ENCODE results near the gene MOSPD3. TPM values are rescaled to one million over a fixed set of nuclear protein-coding genes. Genes with fewer than 3 reads are reported as not detected.
"Not testable (repeated sequence)": the region's sequence is repeated elsewhere in the genome, so short reads cannot be mapped to it uniquely, and the experiment has no call there.

MOSPD3 gene
- 21.2 and 28.9 TPM in 2 replicates for total RNA-seq

- peak; percentile 98 for DNase-seq (ENCODE audit: extremely low read depth, low read depth, low spot score)
These were observed at the start of gene MOSPD3 for GRCh38 chr7:100611983-100612729. TSS of gene MOSPD3 (plus strand) at chr7:100612540. CDS start at chr7:100612792, 252 bp downstream.

GRCh38 chr7:100563100-100563564 lies 49.2 kb upstream of the MOSPD3 start:
- DNase-seq (ENCODE audit: extremely low read depth, low read depth, low spot score) = no peak

DNA sequence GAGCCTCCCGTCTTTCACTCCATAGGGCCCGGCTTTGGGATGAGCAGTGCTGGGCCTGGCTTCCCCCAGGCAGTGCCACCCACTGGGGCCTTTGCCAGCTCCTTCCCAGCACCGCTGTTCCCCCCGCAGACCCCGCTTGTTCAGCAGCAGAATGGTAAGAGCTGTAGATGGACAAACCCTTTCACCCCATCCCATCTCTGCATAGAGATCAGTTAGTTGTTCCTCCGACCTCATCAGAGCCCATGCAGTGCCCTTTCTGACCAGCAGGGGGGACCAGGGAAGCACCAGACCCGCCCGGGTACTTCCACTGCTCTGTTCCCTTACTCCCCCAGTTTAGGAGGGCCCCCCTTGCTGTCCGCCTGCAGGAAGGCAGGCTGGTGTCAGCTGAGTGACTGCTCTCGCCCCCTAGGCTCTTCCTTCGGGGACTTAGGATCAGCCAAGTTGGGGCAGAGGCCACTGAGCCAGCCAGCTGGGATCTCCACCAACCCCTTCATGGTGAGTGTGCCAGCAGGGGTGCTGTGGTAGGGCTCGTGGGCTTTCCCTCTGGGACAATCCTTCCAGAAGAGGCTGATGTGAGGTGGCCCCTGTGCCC lies 48.4 kb upstream of the MOSPD3 start:
- DNase-seq (ENCODE audit: extremely low read depth, low read depth, low spot score) = no peak

- DNase-seq (ENCODE audit: extremely low read depth, low read depth, low spot score) = not testable (repeated sequence)
These were observed 47.9 kb upstream of the MOSPD3 start for GRCh38 chr7:100564405-100564804.

GRCh38 chr7:100565133-100565571 lies 47.2 kb upstream of the MOSPD3 start:
- no peak for DNase-seq (ENCODE audit: extremely low read depth, low read depth, low spot score)

GRCh38 chr7:100566018-100566531 lies 46.3 kb upstream of the MOSPD3 start:
- no peak for DNase-seq (ENCODE audit: extremely low read depth, low read depth, low spot score)

GRCh38 chr7:100567031-100567730 lies 45.2 kb upstream of the MOSPD3 start:
- DNase-seq (ENCODE audit: extremely low read depth, low read depth, low spot score) = no peak

DNA sequence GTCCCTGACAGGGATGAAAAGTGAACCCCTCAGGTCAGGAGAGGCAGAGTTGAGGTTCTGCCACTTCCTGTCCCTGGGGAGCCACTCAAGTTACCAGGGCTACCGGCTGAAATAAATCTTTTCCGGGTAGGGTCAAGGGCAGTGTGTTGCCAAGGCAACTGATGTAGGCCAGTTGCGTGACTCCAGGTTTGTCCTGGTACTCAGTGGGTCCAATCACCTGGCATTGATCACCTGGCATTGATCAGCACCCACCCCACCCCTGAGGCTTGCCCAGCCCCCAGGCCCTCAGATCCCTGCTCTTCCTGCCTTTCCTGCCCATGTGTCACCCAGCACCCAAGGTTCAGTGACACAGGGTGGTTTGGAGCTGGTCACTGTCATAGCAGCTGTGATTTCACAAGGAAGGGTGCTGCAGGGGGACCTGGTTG lies 44.6 kb upstream of the MOSPD3 start:
- DNase-seq (ENCODE audit: extremely low read depth, low read depth, low spot score) = no peak

DNA sequence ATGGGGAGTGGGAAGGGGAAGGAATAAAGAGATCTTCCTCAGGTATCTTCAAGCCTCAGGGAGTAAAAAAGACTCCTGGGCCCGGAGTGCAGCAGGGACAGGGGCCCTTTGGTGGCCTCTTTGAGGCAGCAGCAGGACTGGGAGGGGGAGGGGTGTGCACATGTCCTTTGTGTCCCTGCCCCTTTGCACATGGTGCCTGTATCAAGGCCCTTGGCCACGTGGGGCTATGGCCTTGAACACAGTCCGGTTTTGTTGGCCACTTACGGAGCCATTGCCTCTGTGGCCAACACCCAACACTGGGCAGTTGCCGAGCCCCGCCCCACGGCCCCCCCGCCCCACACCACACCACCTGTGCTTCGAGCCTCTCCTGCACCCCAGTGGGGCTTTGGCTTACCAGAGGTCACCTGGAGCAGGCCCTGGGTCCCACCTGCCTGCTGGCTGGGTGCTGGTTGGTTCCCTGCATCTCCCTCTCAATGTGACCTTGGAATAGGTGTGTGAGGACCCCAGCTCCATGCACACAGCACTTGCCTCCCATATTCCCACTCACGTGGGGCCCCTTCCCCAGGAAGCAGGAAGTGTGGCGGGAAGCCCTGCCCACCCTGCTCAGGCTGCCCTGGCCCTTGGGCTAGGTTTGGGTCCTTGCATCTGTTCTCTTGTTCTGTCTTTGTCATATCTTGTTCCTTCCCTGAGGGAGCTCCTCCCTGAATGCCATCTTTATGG lies 44.0 kb upstream of the MOSPD3 start:
- no peak for DNase-seq (ENCODE audit: extremely low read depth, low read depth, low spot score)

GRCh38 chr7:100568896-100569844 lies 43.2 kb upstream of the MOSPD3 start:
- no peak for DNase-seq (ENCODE audit: extremely low read depth, low read depth, low spot score)

- DNase-seq (ENCODE audit: extremely low read depth, low read depth, low spot score) = no peak
These were observed 41.1 kb upstream of the MOSPD3 start for GRCh38 chr7:100570954-100571828.

GRCh38 chr7:100571829-100572116 lies 40.6 kb upstream of the MOSPD3 start:
- DNase-seq (ENCODE audit: extremely low read depth, low read depth, low spot score) = no peak

GRCh38 chr7:100572281-100572948 lies 39.9 kb upstream of the MOSPD3 start:
- no peak for DNase-seq (ENCODE audit: extremely low read depth, low read depth, low spot score)

- DNase-seq (ENCODE audit: extremely low read depth, low read depth, low spot score) = no peak
These were observed 39.2 kb upstream of the MOSPD3 start for GRCh38 chr7:100572949-100573675.

GRCh38 chr7:100573691-100574361 lies 38.5 kb upstream of the MOSPD3 start, which contains the start of gene SAP25:
TSS of gene SAP25 (minus strand) at chr7:100573900. CDS start at chr7:100573742, 158 bp downstream.
- no peak for DNase-seq (ENCODE audit: extremely low read depth, low read depth, low spot score)

DNA sequence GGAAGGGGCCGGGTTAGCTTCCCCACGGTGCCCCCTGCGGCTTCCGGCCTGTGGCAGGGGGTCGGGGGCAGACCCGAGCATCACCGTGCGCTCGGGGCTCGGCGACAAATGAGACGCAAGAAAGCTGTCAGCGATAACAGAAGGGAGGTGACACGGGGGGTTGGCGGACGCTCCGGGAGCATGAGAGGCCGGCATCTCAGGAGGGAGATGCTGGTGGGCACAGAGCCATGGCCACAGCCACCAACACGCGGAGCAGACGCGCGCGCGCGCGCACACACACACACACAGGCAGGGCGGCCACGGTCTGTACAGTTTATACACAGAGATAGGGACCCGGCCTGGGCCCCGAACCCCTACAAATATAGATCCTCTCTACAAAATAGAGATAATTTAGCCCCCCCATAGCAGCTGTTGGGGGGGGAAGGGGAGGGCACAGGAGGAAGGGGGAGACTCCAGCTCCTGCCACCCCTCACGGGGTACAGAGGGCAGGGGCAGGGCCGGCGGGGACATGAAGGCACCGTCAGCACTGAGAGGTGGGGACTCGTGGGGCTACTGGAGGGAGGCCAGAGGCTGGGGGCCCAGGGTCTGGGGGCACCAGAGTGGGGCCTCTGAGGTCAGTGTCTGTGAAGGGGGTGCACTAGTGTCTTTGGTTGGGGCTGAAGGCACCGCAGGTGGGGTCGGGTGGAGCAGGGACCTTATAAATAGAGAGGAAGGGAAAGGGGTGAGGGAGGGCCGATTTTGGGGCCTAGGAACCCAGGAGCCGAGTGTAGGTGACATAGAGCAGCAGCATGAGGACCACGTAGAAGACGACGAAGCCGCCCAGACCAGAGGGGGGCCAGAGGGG lies 37.8 kb upstream of the MOSPD3 start:
- no peak for DNase-seq (ENCODE audit: extremely low read depth, low read depth, low spot score)

Measured in glomerular endothelial cell (primary cell).